Upper lobe of left lung (tissue), 4 donors: ENCODE results near the gene FNDC1.

Source experiments
- EP300 ChIP-seq, 4 donors: sonication (generic); formaldehyde crosslinking; IDR thresholded peaks; one replicate each; pipeline ENCODE4 v1.5.1; 2017; ENCODE audit warnings: antibody characterized with exemption in 4 of 4, control low read depth in 2 of 4
- POLR2A ChIP-seq, 4 donors: fragments of 450-650 bp; IDR thresholded peaks; one replicate each; pipeline ENCODE4 v1.5.1; 2016 to 2017; ENCODE audit warnings: antibody characterized with exemption in 4 of 4, mild to moderate bottlenecking in 2 of 4
- POLR2AphosphoS5 ChIP-seq, 2 donors: sonication (generic); formaldehyde crosslinking; IDR thresholded peaks; one replicate each; pipeline ENCODE4 v1.5.1; 2017; ENCODE audit warnings: antibody characterized with exemption in 2 of 2
- TF ChIP-seq, protein P1 (sequence below), 6 experiments: fragments of 450-650 bp in 4 of 6; fragments of 200-600 bp in 2 of 6; sonication (generic) in 2 of 6; IDR thresholded peaks; one replicate each; pipeline ENCODE4 v1.5.1; 2016 to 2019; ENCODE audit warnings: antibody characterized with exemption in 6 of 6

DNA sequence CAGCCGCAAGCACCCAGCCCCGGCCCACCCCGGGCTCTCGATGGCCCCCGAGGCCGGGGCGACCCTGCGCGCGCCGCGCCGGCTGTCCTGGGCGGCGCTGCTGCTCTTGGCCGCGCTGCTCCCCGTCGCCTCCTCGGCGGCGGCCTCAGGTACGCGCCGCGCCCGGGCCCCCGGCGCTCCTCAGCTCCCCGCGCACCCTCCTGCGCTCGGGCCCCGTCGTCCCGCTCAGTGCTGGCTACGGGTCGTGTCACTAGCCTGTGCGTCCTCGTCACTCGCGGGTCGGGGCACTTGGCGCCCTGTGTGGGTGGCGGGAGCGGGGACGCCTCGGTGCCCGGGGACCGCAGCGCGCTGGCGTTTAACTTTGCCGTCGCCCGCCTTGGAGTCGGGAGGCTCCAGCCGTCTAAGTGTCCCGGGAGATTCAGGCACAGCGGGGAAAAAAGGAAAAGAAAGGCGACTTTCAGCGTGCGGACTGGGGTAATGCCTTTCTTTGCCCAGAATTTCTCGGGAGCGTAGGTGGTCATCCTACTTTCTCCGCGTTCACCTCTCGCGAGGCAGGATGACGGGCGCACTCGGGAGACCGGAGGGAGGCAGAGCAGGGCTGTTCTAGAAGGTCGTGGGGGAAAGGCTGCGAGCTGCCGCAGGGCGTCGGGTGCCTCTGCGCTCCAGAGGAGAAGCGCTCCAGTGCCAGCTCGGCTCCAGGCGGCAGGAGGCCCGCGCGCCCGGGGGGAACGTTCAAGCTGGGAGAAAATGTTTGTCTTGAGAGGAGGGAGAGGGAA lies 545 bp downstream of the FNDC1 start:
- TF ChIP-seq, protein P1, sequence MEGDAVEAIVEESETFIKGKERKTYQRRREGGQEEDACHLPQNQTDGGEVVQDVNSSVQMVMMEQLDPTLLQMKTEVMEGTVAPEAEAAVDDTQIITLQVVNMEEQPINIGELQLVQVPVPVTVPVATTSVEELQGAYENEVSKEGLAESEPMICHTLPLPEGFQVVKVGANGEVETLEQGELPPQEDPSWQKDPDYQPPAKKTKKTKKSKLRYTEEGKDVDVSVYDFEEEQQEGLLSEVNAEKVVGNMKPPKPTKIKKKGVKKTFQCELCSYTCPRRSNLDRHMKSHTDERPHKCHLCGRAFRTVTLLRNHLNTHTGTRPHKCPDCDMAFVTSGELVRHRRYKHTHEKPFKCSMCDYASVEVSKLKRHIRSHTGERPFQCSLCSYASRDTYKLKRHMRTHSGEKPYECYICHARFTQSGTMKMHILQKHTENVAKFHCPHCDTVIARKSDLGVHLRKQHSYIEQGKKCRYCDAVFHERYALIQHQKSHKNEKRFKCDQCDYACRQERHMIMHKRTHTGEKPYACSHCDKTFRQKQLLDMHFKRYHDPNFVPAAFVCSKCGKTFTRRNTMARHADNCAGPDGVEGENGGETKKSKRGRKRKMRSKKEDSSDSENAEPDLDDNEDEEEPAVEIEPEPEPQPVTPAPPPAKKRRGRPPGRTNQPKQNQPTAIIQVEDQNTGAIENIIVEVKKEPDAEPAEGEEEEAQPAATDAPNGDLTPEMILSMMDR (IDR thresholded peaks at IDR 0.05), result no peak
- TF ChIP-seq POLR2A (IDR thresholded peaks at IDR 0.05) (no peak), POLR2AphosphoS5 (IDR thresholded peaks at IDR 0.05) (no peak), EP300 (IDR thresholded peaks at IDR 0.05) (no peak)
